Endothelial cell (in vitro differentiated cells): ENCODE measurements around the gene PPP1R9B. TPM values are rescaled to one million over a fixed set of nuclear protein-coding genes. Genes with fewer than 3 reads are reported as not detected.

Experiments
- DNase-seq: peaks from one replicate; pipeline ENCODE4 v3.0.0; 2021; ENCODE audit warnings: low spot score
- H3K27ac Mint-ChIP-seq: one replicate; pipeline ENCODE4 v1.8.0; 2021; ENCODE audit warnings: mixed read lengths, inconsistent platforms; ENCODE audit not compliant: unreplicated experiment
- H3K27me3 Mint-ChIP-seq: one replicate; pipeline ENCODE4 v1.8.0; 2021; ENCODE audit warnings: mild to moderate bottlenecking, moderate library complexity, mixed read lengths, inconsistent platforms; ENCODE audit not compliant: unreplicated experiment
- H3K36me3 Mint-ChIP-seq: one replicate; pipeline ENCODE4 v1.8.0; 2021; ENCODE audit warnings: mild to moderate bottlenecking, low read depth, mixed read lengths, inconsistent platforms; ENCODE audit not compliant: unreplicated experiment
- H3K4me1 Mint-ChIP-seq: one replicate; pipeline ENCODE4 v1.8.0; 2021; ENCODE audit warnings: mild to moderate bottlenecking, mixed read lengths, inconsistent platforms; ENCODE audit not compliant: unreplicated experiment
- H3K4me3 Mint-ChIP-seq: one replicate; pipeline ENCODE4 v1.8.0; 2021; ENCODE audit warnings: mild to moderate bottlenecking, mixed read lengths, inconsistent platforms; ENCODE audit not compliant: unreplicated experiment
- H3K9me3 Mint-ChIP-seq: one replicate; pipeline ENCODE4 v1.8.0; 2021; ENCODE audit warnings: mixed read lengths, inconsistent platforms; ENCODE audit not compliant: unreplicated experiment
- CTCF ChIP-seq: fragments of 200-600 bp; sonication (generic); IDR thresholded peaks from one replicate; pipeline ENCODE4 v1.5.0; 2021; ENCODE audit warnings: antibody characterized with exemption; ENCODE audit not compliant: unreplicated experiment
- total RNA-seq: library from RNA; stranded (reverse); fragmentation: NEBNext Ultra II Directional; extraction: Animal tissue kit (Norgen Biotek cat#: 25700); gene quantifications from one replicate; pipeline ENCODE4 v1.2.1, GENCODE V29; 2021; ENCODE audit not compliant: unreplicated experiment

PPP1R9B gene
- total RNA-seq, 1 donor from 2014 or later = 101 TPM

- Mint-ChIP-seq H3K27me3 (peaks cover 10% of the 10 kb centered on the region), H3K4me1 (peaks cover 12% of the 10 kb centered on the region), H3K9me3 (no peaks in the 10 kb centered on the region), H3K36me3 (no peaks in the 10 kb centered on the region), H3K27ac (no peak overlapping the region), H3K4me3 (no peak overlapping the region)
- no peak for TF ChIP-seq CTCF
- DNase-seq = no peak
These were observed 59.2 kb downstream of the PPP1R9B start for GRCh38 chr17:50090971-50091917.

- no peak for DNase-seq
- H3K27me3 Mint-ChIP-seq = peaks cover 9% of the 10 kb centered on the region
- no peak for TF ChIP-seq CTCF
- no peak overlapping the region for H3K27ac Mint-ChIP-seq
- H3K9me3 Mint-ChIP-seq = no peaks in the 10 kb centered on the region
- H3K4me3 Mint-ChIP-seq = no peak overlapping the region
- H3K36me3 Mint-ChIP-seq = no peaks in the 10 kb centered on the region
- H3K4me1 Mint-ChIP-seq = peaks cover 7% of the 10 kb centered on the region
These were observed 60.4 kb downstream of the PPP1R9B start for GRCh38 chr17:50090071-50090470.

GRCh38 chr17:50088952-50089825, 61.3 kb downstream of the PPP1R9B start:
- TF ChIP-seq CTCF = no peak
- Mint-ChIP-seq H3K36me3 (no peaks in the 10 kb centered on the region), H3K4me1 (no peaks in the 10 kb centered on the region), H3K4me3 (no peak overlapping the region), H3K9me3 (no peaks in the 10 kb centered on the region), H3K27ac (no peak overlapping the region), H3K27me3 (peaks cover 1% of the 10 kb centered on the region)
- no peak for DNase-seq

GRCh38 chr17:50087912-50088405, 62.5 kb downstream of the PPP1R9B start:
- Mint-ChIP-seq H3K9me3 (no peaks in the 10 kb centered on the region), H3K27me3 (peaks cover 3% of the 10 kb centered on the region), H3K4me3 (no peak overlapping the region), H3K27ac (no peak overlapping the region), H3K36me3 (no peaks in the 10 kb centered on the region), H3K4me1 (no peaks in the 10 kb centered on the region)
- no peak for DNase-seq
- no peak for TF ChIP-seq CTCF
